Natural killer cell (primary cell): Measurements from ENCODE around the gene ADGRB3. TPM values are rescaled to one million over a fixed set of nuclear protein-coding genes. Genes with fewer than 3 reads are reported as not detected.

Experiments
- ATAC-seq, 3 donors: fragments of 150-1000 bp in 2 of 3; fragments of 200-7000 bp in 1 of 3; cut with Tn5 transposase; 1 replicate in 1 of 3; 2 replicates in 2 of 3; pipeline ENCODE4 v1.10.0; 2021; ENCODE audit warnings: mild to moderate bottlenecking in 2 of 3, moderate library complexity in 2 of 3
- DNase-seq, 2 donors: peaks; one replicate each; pipeline versions ENCODE4 v3.0.0 to v3.0.0-alpha.2; 2013 to 2021; ENCODE audit warnings: mixed read lengths in 1 of 2
- H3K27ac ChIP-seq: one replicate; pipeline ENCODE4 v1.5.1; 2013; ENCODE audit warnings: mild to moderate bottlenecking, low read length
- H3K27me3 ChIP-seq: one replicate; pipeline ENCODE4 v1.6.1; 2013; ENCODE audit warnings: low read length; ENCODE audit not compliant: control insufficient read depth, insufficient read depth
- H3K36me3 ChIP-seq: one replicate; pipeline ENCODE4 v1.6.1; 2013; ENCODE audit warnings: low read length; ENCODE audit not compliant: control insufficient read depth, insufficient read depth
- H3K4me1 ChIP-seq: one replicate; pipeline ENCODE4 v1.6.1; 2013; ENCODE audit warnings: low read length; ENCODE audit not compliant: control insufficient read depth, insufficient read depth
- H3K4me3 ChIP-seq: one replicate; pipeline ENCODE4 v1.5.1; 2013; ENCODE audit warnings: low read length
- H3K9me3 ChIP-seq: one replicate; pipeline ENCODE4 v1.6.1; 2013; ENCODE audit warnings: low read length; ENCODE audit not compliant: control insufficient read depth, insufficient read depth
- H3K27ac Mint-ChIP-seq, 2 donors: one replicate each; pipeline ENCODE4 v1.8.0; 2022; ENCODE audit warnings: mild to moderate bottlenecking in 2 of 2, mixed read lengths in 2 of 2, moderate library complexity in 1 of 2
- H3K27me3 Mint-ChIP-seq, 2 donors: one replicate each; pipeline ENCODE4 v1.8.0; 2022; ENCODE audit warnings: low read depth in 2 of 2, mixed read lengths in 2 of 2
- H3K36me3 Mint-ChIP-seq: one replicate; pipeline ENCODE4 v1.8.0; 2022; ENCODE audit warnings: mixed read lengths
- H3K4me1 Mint-ChIP-seq, 2 donors: one replicate each; pipeline ENCODE4 v1.8.0; 2022; ENCODE audit warnings: mixed read lengths in 2 of 2
- H3K4me3 Mint-ChIP-seq: one replicate; pipeline ENCODE4 v1.8.0; 2022; ENCODE audit warnings: mild to moderate bottlenecking, moderate library complexity, mixed read lengths
- H3K9me3 Mint-ChIP-seq, 2 donors: one replicate each; pipeline ENCODE4 v1.8.0; 2022; ENCODE audit warnings: mixed read lengths in 2 of 2
- CTCF ChIP-seq: fragments of 200-600 bp; IDR thresholded peaks from one replicate; pipeline ENCODE4 v1.8.0; 2022; ENCODE audit warnings: antibody characterized with exemption
- WGBS: methylation state at CpG from one replicate; pipeline ENCODE4 v1.1.7; 2013; ENCODE audit warnings: missing lambda C conversion rate; ENCODE audit not compliant: insufficient coverage; 5-methylcytosine and 5-hydroxymethylcytosine counted together
- intact Hi-C: fragments of 100-400 bp; cut with micrococcal nuclease; formaldehyde crosslinking; loops from one replicate; pipeline ENCODE4 v1.14.2; 2022
- total RNA-seq, 4 donors: library from RNA; stranded (reverse); fragments of 120-200 nt in 1 of 4; gene quantifications; one replicate each; pipeline versions ENCODE4 v1.2.3 to v1.2.4, GENCODE V29; 2013 to 2022

ADGRB3 gene
- total RNA-seq, 3 donors from 2014 or later (not counting 1 experiment from before 2014, with no cell fraction given) = not detected

GRCh38 chr6:69339163-69339550, 704.1 kb downstream of the ADGRB3 start:
- Mint-ChIP-seq H3K36me3 (no peaks in the 10 kb centered on the region), H3K4me1 (no peaks in the 10 kb centered on the region), H3K9me3 (peaks cover 0 to 7% of the 10 kb centered on the region in 2 donors), H3K4me3 (no peak overlapping the region), H3K27me3 (no peaks in the 10 kb centered on the region), H3K27ac (no peak overlapping the region)
- no peak overlapping the region for H3K27ac ChIP-seq
- no peak for TF ChIP-seq CTCF
- ATAC-seq (no peak), DNase-seq (no peak)
- no peaks in the 10 kb centered on the region for H3K9me3 ChIP-seq
- H3K27me3 ChIP-seq = no peaks in the 10 kb centered on the region
- no peaks in the 10 kb centered on the region for H3K36me3 ChIP-seq
- intact Hi-C loops = no loop called here
- no peak overlapping the region for H3K4me3 ChIP-seq
- 85% methylated on average over 6 of the region's 6 CpGs for WGBS
- H3K4me1 ChIP-seq = no peaks in the 10 kb centered on the region

GRCh38 chr6:69340196-69340595, 705.1 kb downstream of the ADGRB3 start:
- Mint-ChIP-seq H3K4me1 (no peaks in the 10 kb centered on the region), H3K27me3 (no peaks in the 10 kb centered on the region), H3K36me3 (no peaks in the 10 kb centered on the region), H3K4me3 (no peak overlapping the region), H3K27ac (no peak overlapping the region), H3K9me3 (peaks cover 5 to 9% of the 10 kb centered on the region in 2 donors)
- Histone ChIP-seq H3K4me3 (no peak overlapping the region), H3K9me3 (no peaks in the 10 kb centered on the region), H3K4me1 (no peaks in the 10 kb centered on the region), H3K27me3 (no peaks in the 10 kb centered on the region), H3K27ac (no peak overlapping the region), H3K36me3 (no peaks in the 10 kb centered on the region)
- WGBS = 100% methylated on average over 1 of the region's 1 CpG
- DNase-seq (no peak), ATAC-seq (no peak)
- TF ChIP-seq CTCF = no peak
- intact Hi-C loops = no loop called here

GRCh38 chr6:69343851-69344250, 708.8 kb downstream of the ADGRB3 start:
- H3K27me3 ChIP-seq = no peaks in the 10 kb centered on the region
- no peak overlapping the region for H3K4me3 Mint-ChIP-seq
- H3K27ac Mint-ChIP-seq = no peak overlapping the region
- ATAC-seq (no peak), DNase-seq (no peak)
- H3K9me3 Mint-ChIP-seq = peaks cover 7 to 8% of the 10 kb centered on the region in 2 donors
- H3K27ac ChIP-seq = no peak overlapping the region
- H3K9me3 ChIP-seq = no peaks in the 10 kb centered on the region
- H3K4me1 Mint-ChIP-seq = no peaks in the 10 kb centered on the region
- no peaks in the 10 kb centered on the region for H3K27me3 Mint-ChIP-seq
- WGBS = no CpG with 5 or more reads among the region's 2 CpGs
- intact Hi-C loops = no loop called here
- no peaks in the 10 kb centered on the region for H3K36me3 ChIP-seq
- no peaks in the 10 kb centered on the region for H3K4me1 ChIP-seq
- no peak for TF ChIP-seq CTCF
- H3K4me3 ChIP-seq = no peak overlapping the region
- no peaks in the 10 kb centered on the region for H3K36me3 Mint-ChIP-seq

GRCh38 chr6:69349771-69350170, 714.7 kb downstream of the ADGRB3 start:
- Mint-ChIP-seq H3K27me3 (no peaks in the 10 kb centered on the region), H3K4me3 (no peak overlapping the region), H3K4me1 (no peaks in the 10 kb centered on the region), H3K27ac (no peak overlapping the region), H3K36me3 (no peaks in the 10 kb centered on the region), H3K9me3 (peaks cover 2 to 6% of the 10 kb centered on the region in 2 donors)
- no peaks in the 10 kb centered on the region for H3K36me3 ChIP-seq
- no peaks in the 10 kb centered on the region for H3K9me3 ChIP-seq
- DNase-seq (no peak), ATAC-seq (no peak)
- no peak for TF ChIP-seq CTCF
- H3K4me3 ChIP-seq = no peak overlapping the region
- H3K27ac ChIP-seq = no peak overlapping the region
- WGBS = 82% methylated on average over 7 of the region's 7 CpGs
- H3K27me3 ChIP-seq = no peaks in the 10 kb centered on the region
- no peaks in the 10 kb centered on the region for H3K4me1 ChIP-seq
- intact Hi-C loops = no loop called here
